AG04450 (cell line): ENCODE data around the gene CFAP251. TPM values are rescaled to one million over a fixed set of nuclear protein-coding genes. Genes with fewer than 3 reads are reported as not detected.

ENCODE experiments used
- CTCF ChIA-PET: fragments of 300-600, 350-600 bp; formaldehyde crosslinking; extraction: SDS; loops from one replicate; lab custom pipeline; 2022; ENCODE audit warnings: antibody characterized with exemption, inconsistent platforms; lab: Charles Lee
- POLR2A ChIA-PET: fragments of 350-600 bp; formaldehyde crosslinking; extraction: SDS; loops from one replicate; lab custom pipeline; 2021; ENCODE audit warnings: antibody characterized with exemption, inconsistent platforms; lab: Yijun Ruan, JAX
- DNase-seq: peaks from one replicate; pipeline ENCODE4 v3.0.0-alpha.2; 2011; ENCODE audit warnings: low read depth, low spot score
- H3K27ac ChIP-seq: one replicate; pipeline ENCODE4 v1.5.1; 2012; ENCODE audit warnings: low read depth, low read length, control low read depth
- H3K27me3 ChIP-seq: one replicate; pipeline ENCODE4 v1.6.0; 2012; ENCODE audit warnings: low read length; ENCODE audit not compliant: control insufficient read depth, insufficient read depth
- H3K4me3 ChIP-seq: 2 replicates; pipeline ENCODE4 v1.5.1; 2011; ENCODE audit warnings: mild to moderate bottlenecking, low read depth, low read length, control low read depth
- H3K9me3 ChIP-seq: 2 replicates; pipeline ENCODE4 v1.5.1; 2012; ENCODE audit warnings: low read length; ENCODE audit not compliant: control insufficient read depth, insufficient read depth
- CTCF ChIP-seq: IDR thresholded peaks from 2 replicates; pipeline ENCODE4 v1.5.1; 2011; ENCODE audit warnings: low read depth, low read length, control low read depth, inconsistent platforms
- polyA plus RNA-seq: library from polyadenylated mRNA; depleted of rRNA; stranded (reverse); fragments of >200 nt; gene quantifications from 2 replicates; pipeline ENCODE4 v1.2.3, GENCODE V29; 2011

CFAP251 gene
- polyA plus RNA-seq, 1 experiment: 16.1 TPM

GRCh38 chr12:121930862-121931261, 12.5 kb downstream of the CFAP251 start:
- no peak for DNase-seq
- H3K27ac ChIP-seq: no peak overlapping the region
- no peak for TF ChIP-seq CTCF
- H3K27me3 ChIP-seq: no peaks in the 10 kb centered on the region
- ChIA-PET CTCF (interaction anchor here (0.6 kb wide), 1 partner anchor 92 kb away, joined by 4 read pairs; no protein-coding TSS in a partner anchor), POLR2A (no interaction called here)
- H3K4me3 ChIP-seq: no peak overlapping the region
- no peaks in the 10 kb centered on the region for H3K9me3 ChIP-seq

- no peaks in the 10 kb centered on the region for H3K27me3 ChIP-seq
- ChIA-PET CTCF (no interaction called here), POLR2A (no interaction called here)
- DNase-seq: no peak
- no peak for TF ChIP-seq CTCF
- H3K9me3 ChIP-seq: peaks cover 5% of the 10 kb centered on the region; the same call in 1 of the 2 replicates
- no peak overlapping the region for H3K27ac ChIP-seq
- H3K4me3 ChIP-seq: no peak overlapping the region
Observed at GRCh38 chr12:121932176-121932536, 13.8 kb downstream of the CFAP251 start.

- ChIA-PET POLR2A (no interaction called here), CTCF (no interaction called here)
- H3K4me3 ChIP-seq: no peak overlapping the region
- no peak for TF ChIP-seq CTCF
- no peak overlapping the region for H3K27ac ChIP-seq
- DNase-seq: no peak
- H3K27me3 ChIP-seq: no peaks in the 10 kb centered on the region
- peaks cover 5% of the 10 kb centered on the region; the same call in 1 of the 2 replicates for H3K9me3 ChIP-seq
Observed at GRCh38 chr12:121932914-121933521, 14.6 kb downstream of the CFAP251 start.

GRCh38 chr12:121933522-121934308, 15.3 kb downstream of the CFAP251 start:
- no peak for DNase-seq
- no peak overlapping the region for H3K27ac ChIP-seq
- TF ChIP-seq CTCF: 0 out of 2 replicates have a peak, but pooled peaks have one; percentile 17
- POLR2A ChIA-PET: interaction anchor here (0.7 kb wide), 1 partner anchor 25 kb away, joined by 3 read pairs; no protein-coding TSS in a partner anchor
- CTCF ChIA-PET: interaction anchor here (0.9 kb wide), 1 partner anchor 13 kb away, joined by 3 read pairs; no protein-coding TSS in a partner anchor
- no peak overlapping the region for H3K4me3 ChIP-seq
- H3K27me3 ChIP-seq: no peaks in the 10 kb centered on the region
- peaks cover 5% of the 10 kb centered on the region; the same call in 1 of the 2 replicates for H3K9me3 ChIP-seq

DNA sequence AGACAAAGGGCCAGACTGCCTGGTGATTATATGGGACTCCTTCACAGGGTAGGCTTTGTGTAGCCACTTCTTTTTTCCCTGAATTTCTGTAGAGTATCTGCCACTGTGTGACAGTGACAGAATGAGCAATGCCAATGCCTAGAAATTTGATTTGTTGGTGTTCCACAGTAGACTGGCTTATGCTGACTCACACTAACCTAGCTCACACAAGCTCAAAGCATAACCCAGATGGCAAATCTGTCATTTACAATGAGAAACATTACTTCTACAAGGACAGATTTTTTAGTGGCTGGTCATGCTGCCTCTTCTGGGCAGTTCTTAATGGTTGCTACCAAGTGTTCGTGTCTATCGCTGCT, 15.9 kb downstream of the CFAP251 start:
- ChIA-PET POLR2A (interaction anchor here (0.7 kb wide), 1 partner anchor 25 kb away, joined by 3 read pairs; no protein-coding TSS in a partner anchor), CTCF (interaction anchor here (0.9 kb wide), 1 partner anchor 12 kb away, joined by 3 read pairs; no protein-coding TSS in a partner anchor)
- no peak for DNase-seq
- no peak overlapping the region for H3K4me3 ChIP-seq
- no peak for TF ChIP-seq CTCF
- no peaks in the 10 kb centered on the region for H3K27me3 ChIP-seq
- no peak overlapping the region for H3K27ac ChIP-seq
- H3K9me3 ChIP-seq: peaks cover 5% of the 10 kb centered on the region; the same call in 1 of the 2 replicates
